ENCODE results near the gene SYNDIG1.
A peak's percentile ranks its signal among the peaks of the same experiment; 100 is the strongest.

The SYNDIG1 gene

GRCh38 chr20:24638591-24639548 lies 169.4 kb downstream of the SYNDIG1 start:
- DNase-seq = no peak

GRCh38 chr20:24640276-24640675 lies 170.8 kb downstream of the SYNDIG1 start:
- no peak for DNase-seq

GRCh38 chr20:24640686-24641085 lies 171.3 kb downstream of the SYNDIG1 start:
- no peak for DNase-seq

- DNase-seq = no peak
These were observed 174.6 kb downstream of the SYNDIG1 start for GRCh38 chr20:24643731-24644626.

GRCh38 chr20:24646321-24646720 lies 176.9 kb downstream of the SYNDIG1 start:
- DNase-seq = no peak

- DNase-seq = no peak
These were observed 178.3 kb downstream of the SYNDIG1 start for GRCh38 chr20:24647713-24648112.

- peak; percentile 41 for DNase-seq
These were observed 179.1 kb downstream of the SYNDIG1 start for GRCh38 chr20:24648481-24648880.

- no peak for DNase-seq
These were observed 179.5 kb downstream of the SYNDIG1 start for GRCh38 chr20:24648919-24649318.

GRCh38 chr20:24649787-24650490 lies 180.5 kb downstream of the SYNDIG1 start:
- no peak for DNase-seq

- peak; percentile 97 for DNase-seq
These were observed 181.9 kb downstream of the SYNDIG1 start for GRCh38 chr20:24651171-24651975.

GRCh38 chr20:24651976-24652345 lies 182.5 kb downstream of the SYNDIG1 start:
- peak; percentile 31 for DNase-seq

GRCh38 chr20:24653306-24653705 lies 183.9 kb downstream of the SYNDIG1 start:
- peak; percentile 74 for DNase-seq

- DNase-seq = no peak
These were observed 185.0 kb downstream of the SYNDIG1 start for GRCh38 chr20:24654425-24654824.

GRCh38 chr20:24656391-24656790 lies 187.0 kb downstream of the SYNDIG1 start:
- DNase-seq = no peak

GRCh38 chr20:24657196-24657595 lies 187.8 kb downstream of the SYNDIG1 start:
- peak; percentile 27 for DNase-seq

- DNase-seq = no peak
These were observed 188.6 kb downstream of the SYNDIG1 start for GRCh38 chr20:24657878-24658620.

GRCh38 chr20:24658920-24659660 lies 189.7 kb downstream of the SYNDIG1 start:
- no peak for DNase-seq

GRCh38 chr20:24659835-24660234 lies 190.4 kb downstream of the SYNDIG1 start:
- no peak for DNase-seq

- no peak for DNase-seq
These were observed 191.2 kb downstream of the SYNDIG1 start for GRCh38 chr20:24660651-24661050.

GRCh38 chr20:24661255-24661654 lies 191.8 kb downstream of the SYNDIG1 start:
- no peak for DNase-seq
